ENCODE data around the gene EML4.
"Not testable (repeated sequence)": the region's sequence is repeated elsewhere in the genome, so short reads cannot be mapped to it uniquely, and the experiment has no call there.

EML4 gene

GRCh38 chr2:42172566-42172965 lies 3.4 kb downstream of the EML4 start:
- H3K4me3 ChIP-seq (replicated peaks; ENCODE audit: insufficient read depth, low read length): no peak overlapping the region
- TF ChIP-seq, protein P1, sequence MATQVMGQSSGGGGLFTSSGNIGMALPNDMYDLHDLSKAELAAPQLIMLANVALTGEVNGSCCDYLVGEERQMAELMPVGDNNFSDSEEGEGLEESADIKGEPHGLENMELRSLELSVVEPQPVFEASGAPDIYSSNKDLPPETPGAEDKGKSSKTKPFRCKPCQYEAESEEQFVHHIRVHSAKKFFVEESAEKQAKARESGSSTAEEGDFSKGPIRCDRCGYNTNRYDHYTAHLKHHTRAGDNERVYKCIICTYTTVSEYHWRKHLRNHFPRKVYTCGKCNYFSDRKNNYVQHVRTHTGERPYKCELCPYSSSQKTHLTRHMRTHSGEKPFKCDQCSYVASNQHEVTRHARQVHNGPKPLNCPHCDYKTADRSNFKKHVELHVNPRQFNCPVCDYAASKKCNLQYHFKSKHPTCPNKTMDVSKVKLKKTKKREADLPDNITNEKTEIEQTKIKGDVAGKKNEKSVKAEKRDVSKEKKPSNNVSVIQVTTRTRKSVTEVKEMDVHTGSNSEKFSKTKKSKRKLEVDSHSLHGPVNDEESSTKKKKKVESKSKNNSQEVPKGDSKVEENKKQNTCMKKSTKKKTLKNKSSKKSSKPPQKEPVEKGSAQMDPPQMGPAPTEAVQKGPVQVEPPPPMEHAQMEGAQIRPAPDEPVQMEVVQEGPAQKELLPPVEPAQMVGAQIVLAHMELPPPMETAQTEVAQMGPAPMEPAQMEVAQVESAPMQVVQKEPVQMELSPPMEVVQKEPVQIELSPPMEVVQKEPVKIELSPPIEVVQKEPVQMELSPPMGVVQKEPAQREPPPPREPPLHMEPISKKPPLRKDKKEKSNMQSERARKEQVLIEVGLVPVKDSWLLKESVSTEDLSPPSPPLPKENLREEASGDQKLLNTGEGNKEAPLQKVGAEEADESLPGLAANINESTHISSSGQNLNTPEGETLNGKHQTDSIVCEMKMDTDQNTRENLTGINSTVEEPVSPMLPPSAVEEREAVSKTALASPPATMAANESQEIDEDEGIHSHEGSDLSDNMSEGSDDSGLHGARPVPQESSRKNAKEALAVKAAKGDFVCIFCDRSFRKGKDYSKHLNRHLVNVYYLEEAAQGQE (IDR thresholded peaks at IDR 0.05; ENCODE audit: insufficient replicate concordance, low read depth): no peak
- TF ChIP-seq SPI1 (IDR thresholded peaks at IDR 0.05; ENCODE audit: borderline replicate concordance, low read depth) (no peak), CTCF (IDR thresholded peaks at IDR 0.05; ENCODE audit: insufficient read depth, low read length) (no peak), POLR2AphosphoS5 (IDR thresholded peaks at IDR 0.05; ENCODE audit: low read depth) (no peak), GABPA (IDR thresholded peaks at IDR 0.05; ENCODE audit: low read depth) (no peak)

GRCh38 chr2:42173467-42173866 lies 4.3 kb downstream of the EML4 start:
- not testable (repeated sequence) for DNase-seq (ENCODE audit: low read depth in 1 of 2, low spot score in 1 of 2); H3K4me3 ChIP-seq (replicated peaks; ENCODE audit: insufficient read depth, low read length); H3K27me3 ChIP-seq (ENCODE audit: insufficient read depth, poor library complexity, severe bottlenecking); H3K27ac ChIP-seq (replicated peaks)

More at GRCh38 chr2:42172566-42172965, 3.4 kb downstream of the EML4 start:
- Histone ChIP-seq H3K27ac (replicated peaks) (no peak overlapping the region), H3K27me3 (ENCODE audit: insufficient read depth, poor library complexity, severe bottlenecking) (no peaks in the 10 kb centered on the region)
- no peak for DNase-seq (ENCODE audit: low read depth in 1 of 2, low spot score in 1 of 2)

DNA sequence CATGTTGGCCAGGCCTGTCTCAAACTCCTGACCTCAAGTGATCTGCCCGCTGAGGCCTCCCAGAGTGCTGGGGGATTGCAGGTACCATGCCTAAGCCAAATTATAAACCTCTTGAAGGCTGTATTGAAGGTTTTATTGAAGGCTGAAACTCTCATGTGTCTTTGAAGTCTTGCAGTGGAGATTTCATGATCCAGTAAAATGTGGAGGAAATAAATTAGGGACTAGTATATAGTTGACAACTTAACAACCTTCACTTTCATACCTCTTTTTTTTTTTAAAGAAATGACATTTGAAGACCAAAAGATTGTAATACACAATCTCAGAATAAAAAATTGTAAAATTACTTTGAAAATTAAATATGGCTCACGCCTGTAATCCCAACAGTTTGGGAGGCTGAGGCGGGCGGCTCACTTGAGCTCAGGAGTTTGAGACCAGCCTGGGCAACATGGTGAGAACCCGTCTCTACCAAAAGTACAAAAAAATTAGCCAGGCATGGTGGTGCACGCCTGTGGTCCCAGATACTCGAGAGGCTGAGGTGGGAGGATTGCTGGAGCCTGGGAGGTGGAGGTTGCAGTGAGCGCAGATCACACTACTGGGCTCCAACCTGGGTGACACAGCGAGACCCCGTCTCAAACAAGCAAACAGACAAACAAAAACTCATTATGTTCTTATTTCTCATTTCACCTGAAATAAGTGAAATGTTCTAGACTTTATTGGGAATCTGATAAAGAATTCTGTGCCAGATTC lies 8.0 kb downstream of the EML4 start:
- Histone ChIP-seq H3K27ac (replicated peaks) (no peak overlapping the region), H3K27me3 (ENCODE audit: insufficient read depth, poor library complexity, severe bottlenecking) (no peaks in the 10 kb centered on the region), H3K4me3 (replicated peaks; ENCODE audit: insufficient read depth, low read length) (no peak overlapping the region)
- TF ChIP-seq GABPA (IDR thresholded peaks at IDR 0.05; ENCODE audit: low read depth) (no peak), CTCF (IDR thresholded peaks at IDR 0.05; ENCODE audit: insufficient read depth, low read length) (no peak), SPI1 (IDR thresholded peaks at IDR 0.05; ENCODE audit: borderline replicate concordance, low read depth) (no peak), POLR2AphosphoS5 (IDR thresholded peaks at IDR 0.05; ENCODE audit: low read depth) (no peak)
- TF ChIP-seq, protein P1 (IDR thresholded peaks at IDR 0.05; ENCODE audit: insufficient replicate concordance, low read depth): no peak
- DNase-seq (ENCODE audit: low read depth in 1 of 2, low spot score in 1 of 2): no peak

- Histone ChIP-seq H3K4me3 (replicated peaks; ENCODE audit: insufficient read depth, low read length) (no peak overlapping the region), H3K27ac (replicated peaks) (no peak overlapping the region), H3K27me3 (ENCODE audit: insufficient read depth, poor library complexity, severe bottlenecking) (no peaks in the 10 kb centered on the region)
- no peak for DNase-seq (ENCODE audit: low read depth in 1 of 2, low spot score in 1 of 2)
- no peak for TF ChIP-seq GABPA (IDR thresholded peaks at IDR 0.05; ENCODE audit: low read depth)
Observed at GRCh38 chr2:42178335-42178734, 9.2 kb downstream of the EML4 start.

DNA sequence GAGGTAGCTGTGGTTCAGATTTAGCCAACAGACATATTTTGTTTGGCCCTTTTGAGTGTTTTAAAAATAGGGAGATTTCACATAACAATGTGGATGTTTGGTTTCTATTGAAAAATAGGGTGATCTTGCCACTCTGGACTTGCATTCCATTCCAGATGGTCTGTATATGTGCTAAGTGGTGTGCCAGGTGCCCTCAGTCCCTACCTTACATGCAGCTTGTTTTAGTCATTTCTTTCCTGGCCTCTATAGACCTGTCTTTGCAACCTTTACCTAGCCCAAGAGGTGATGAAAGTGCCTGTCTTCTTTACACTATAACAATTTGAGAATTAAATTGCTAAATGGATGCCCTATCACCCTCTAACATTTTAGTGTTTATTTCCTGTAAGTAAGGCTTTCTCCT lies 11.1 kb downstream of the EML4 start:
- Histone ChIP-seq H3K27me3 (ENCODE audit: insufficient read depth, poor library complexity, severe bottlenecking) (no peaks in the 10 kb centered on the region), H3K27ac (replicated peaks) (no peak overlapping the region), H3K4me3 (replicated peaks; ENCODE audit: insufficient read depth, low read length) (no peak overlapping the region)
- DNase-seq (ENCODE audit: low read depth in 1 of 2, low spot score in 1 of 2): no peak
- TF ChIP-seq SPI1 (IDR thresholded peaks at IDR 0.05; ENCODE audit: borderline replicate concordance, low read depth): no peak
- no peak for TF ChIP-seq GABPA (IDR thresholded peaks at IDR 0.05; ENCODE audit: low read depth)
- TF ChIP-seq POLR2AphosphoS5 (IDR thresholded peaks at IDR 0.05; ENCODE audit: low read depth): no peak
- TF ChIP-seq, protein P1 (IDR thresholded peaks at IDR 0.05; ENCODE audit: insufficient replicate concordance, low read depth): no peak
- TF ChIP-seq CTCF (IDR thresholded peaks at IDR 0.05; ENCODE audit: insufficient read depth, low read length): no peak
